SK-N-SH (cell line): ENCODE measurements around the gene SFRP5. TPM values are rescaled to one million over a fixed set of nuclear protein-coding genes. Genes with fewer than 3 reads are reported as not detected.

Experiments used
- CTCF ChIA-PET: fragments of 300-600, 350-600 bp; formaldehyde crosslinking; extraction: SDS; loops from one replicate; lab custom pipeline; 2021; lab: Yijun Ruan, JAX
- POLR2A ChIA-PET: fragments of 350-600 bp; sonication (Branson Sonifier 250); formaldehyde crosslinking; extraction: SDS; loops from one replicate; lab custom pipeline; 2020; ENCODE audit warnings: antibody characterized with exemption, inconsistent platforms; lab: Yijun Ruan, JAX
- DNase-seq: peaks from one replicate; pipeline ENCODE4 v3.0.0; 2012
- H2AFZ ChIP-seq: fragments of 200-600 bp; sonication (generic); 2 replicates; pipeline ENCODE4 v1.8.1; 2016; ENCODE audit warnings: antibody characterized with exemption, mild to moderate bottlenecking, low read depth
- H3F3A ChIP-seq: fragments of 200-600 bp; sonication (generic); replicated peaks from 2 replicates; pipeline ENCODE3; 2016; ENCODE audit warnings: antibody characterized with exemption, mild to moderate bottlenecking; ENCODE audit not compliant: insufficient read depth
- H3K27ac ChIP-seq, 2 experiments: fragments of 200-500 bp in 1 of 2; fragments of 200-600 bp in 1 of 2; sonication (Bioruptor generic) in 1 of 2; sonication (generic), shearing (Covaris generic) in 1 of 2; 2 replicates each; pipeline versions ENCODE4 v1.5.1 to v1.6.1; 2014 to 2016; ENCODE audit warnings: low read depth in 2 of 2, inconsistent platforms in 1 of 2, low read length in 1 of 2, mild to moderate bottlenecking in 1 of 2, mixed read lengths in 1 of 2
- H3K27me3 ChIP-seq: fragments of 200-600 bp; sonication (generic), shearing (Covaris generic); 2 replicates; pipeline ENCODE4 v1.6.1; 2016; ENCODE audit warnings: mixed run types; ENCODE audit not compliant: insufficient read depth
- H3K36me3 ChIP-seq, 2 experiments: fragments of 200-500 bp in 1 of 2; fragments of 200-600 bp in 1 of 2; sonication (Bioruptor generic) in 1 of 2; sonication (generic) in 1 of 2; replicated peaks in 1 of 2; 2 replicates each; pipeline versions ENCODE3 to v1.5.1; 2014 to 2016; ENCODE audit warnings: low read length in 1 of 2, mild to moderate bottlenecking in 1 of 2; ENCODE audit not compliant: insufficient read depth in 2 of 2, control insufficient read depth in 1 of 2
- H3K4me1 ChIP-seq, 2 experiments: fragments of 200-500 bp in 1 of 2; fragments of 200-600 bp in 1 of 2; sonication (Bioruptor generic) in 1 of 2; sonication (generic), shearing (Covaris generic) in 1 of 2; 2 replicates each; pipeline versions ENCODE4 v1.5.1 to v1.6.1; 2014 to 2016; ENCODE audit warnings: low read depth in 1 of 2, low read length in 1 of 2, mixed run types in 1 of 2; ENCODE audit not compliant: insufficient read depth in 2 of 2, control insufficient read depth in 1 of 2
- H3K4me2 ChIP-seq: fragments of 200-600 bp; sonication (generic), shearing (Covaris generic); 2 replicates; pipeline ENCODE4 v1.6.1; 2017; ENCODE audit warnings: mixed run types
- H3K4me3 ChIP-seq, 2 experiments: fragments of 200-500 bp in 1 of 2; fragments of 200-600 bp in 1 of 2; sonication (Bioruptor generic) in 1 of 2; sonication (generic), shearing (Covaris generic) in 1 of 2; 2 replicates each; pipeline versions ENCODE4 v1.5.1 to v1.8.1; 2014 to 2016; ENCODE audit warnings: low read depth in 2 of 2, inconsistent platforms in 1 of 2, low read length in 1 of 2, mild to moderate bottlenecking in 1 of 2, mixed read lengths in 1 of 2, moderate library complexity in 1 of 2
- H3K79me2 ChIP-seq: fragments of 200-600 bp; sonication (generic); 2 replicates; pipeline ENCODE4 v1.8.1; 2017; ENCODE audit warnings: mild to moderate bottlenecking; ENCODE audit not compliant: insufficient read depth
- H3K9ac ChIP-seq: fragments of 200-600 bp; sonication (generic); 2 replicates; pipeline ENCODE4 v1.6.1; 2017; ENCODE audit warnings: mixed run types
- H3K9me2 ChIP-seq: fragments of 200-600 bp; sonication (generic); 2 replicates; pipeline ENCODE4 v1.6.1; 2017; ENCODE audit warnings: mixed run types
- H3K9me3 ChIP-seq: fragments of 200-600 bp; sonication (generic); 2 replicates; pipeline ENCODE4 v1.6.1; 2017; ENCODE audit warnings: mixed run types, mild to moderate bottlenecking, moderate library complexity
- H4K20me1 ChIP-seq: fragments of 200-600 bp; sonication (generic); 2 replicates; pipeline ENCODE4 v1.6.1; 2017; ENCODE audit warnings: mild to moderate bottlenecking, mixed run types; ENCODE audit not compliant: insufficient read depth
- FOSL2 ChIP-seq: IDR thresholded peaks from 2 replicates; pipeline ENCODE4 v1.4.0; 2012; ENCODE audit warnings: low read depth, mild to moderate bottlenecking, moderate library complexity, borderline replicate concordance
- FOXM1 ChIP-seq: IDR thresholded peaks from 2 replicates; pipeline ENCODE4 v1.4.0; 2012; ENCODE audit warnings: low read depth, mild to moderate bottlenecking
- JUND ChIP-seq: IDR thresholded peaks from 2 replicates; pipeline ENCODE4 v1.4.0; 2012
- MEF2A ChIP-seq: IDR thresholded peaks from 2 replicates; pipeline ENCODE4 v1.4.0; 2012; ENCODE audit warnings: low read depth, borderline replicate concordance
- MXI1 ChIP-seq: IDR thresholded peaks from 2 replicates; pipeline ENCODE4 v1.6.1; 2012; ENCODE audit warnings: mild to moderate bottlenecking, low read depth, low read length, improper control_type of control experiment
- RAD21 ChIP-seq: IDR thresholded peaks from 2 replicates; pipeline ENCODE4 v1.6.1; 2012; ENCODE audit warnings: mild to moderate bottlenecking, low read length
- RXRA ChIP-seq: IDR thresholded peaks from 2 replicates; pipeline ENCODE4 v1.4.0; 2012; ENCODE audit warnings: low read depth, mild to moderate bottlenecking, borderline replicate concordance
- TAF1 ChIP-seq: IDR thresholded peaks from 2 replicates; pipeline ENCODE4 v1.6.1; 2012; ENCODE audit warnings: low read depth, mild to moderate bottlenecking, low read length, moderate library complexity, borderline replicate concordance
- TEAD4 ChIP-seq: IDR thresholded peaks from 2 replicates; pipeline ENCODE4 v1.4.0; 2012; ENCODE audit warnings: mild to moderate bottlenecking, borderline replicate concordance; ENCODE audit not compliant: insufficient read depth
- YY1 ChIP-seq: IDR thresholded peaks from 2 replicates; pipeline ENCODE4 v1.4.0; 2012; ENCODE audit warnings: low read depth, mild to moderate bottlenecking
- WGBS: methylation state at CpG from one replicate; pipeline ENCODE4 v1.1.6; 2017; ENCODE audit warnings: low lambda C conversion rate; 5-methylcytosine and 5-hydroxymethylcytosine counted together
- polyA plus RNA-seq, 3 experiments: library from polyadenylated mRNA; depleted of rRNA; stranded (reverse); fragments of >200 nt; gene quantifications; 2 replicates each; pipeline ENCODE4 v1.2.3, GENCODE V29; 2012
- TF ChIP-seq, protein P1 (sequence below): IDR thresholded peaks from 2 replicates; pipeline ENCODE4 v1.4.0; 2012; ENCODE audit warnings: low read depth
- TF ChIP-seq, protein P2 (sequence below): fragments of 150-350 bp; IDR thresholded peaks from 2 replicates; pipeline ENCODE4 v1.6.1; 2016; ENCODE audit warnings: mild to moderate bottlenecking, low read depth, low read length
- TF ChIP-seq, protein P3 (sequence below): IDR thresholded peaks from 2 replicates; pipeline ENCODE4 v1.4.0; 2012; ENCODE audit warnings: low read depth, borderline replicate concordance
- TF ChIP-seq, protein P4 (sequence below): IDR thresholded peaks from 2 replicates; pipeline ENCODE4; 2012
- TF ChIP-seq, protein P5 (sequence below): IDR thresholded peaks from 2 replicates; pipeline ENCODE4 v1.4.0; 2012; ENCODE audit warnings: low read depth, borderline replicate concordance

The SFRP5 gene
- polyA plus RNA-seq, 1 of the 3 experiments (the other 2 are of a cell fraction), result not detected

DNA sequence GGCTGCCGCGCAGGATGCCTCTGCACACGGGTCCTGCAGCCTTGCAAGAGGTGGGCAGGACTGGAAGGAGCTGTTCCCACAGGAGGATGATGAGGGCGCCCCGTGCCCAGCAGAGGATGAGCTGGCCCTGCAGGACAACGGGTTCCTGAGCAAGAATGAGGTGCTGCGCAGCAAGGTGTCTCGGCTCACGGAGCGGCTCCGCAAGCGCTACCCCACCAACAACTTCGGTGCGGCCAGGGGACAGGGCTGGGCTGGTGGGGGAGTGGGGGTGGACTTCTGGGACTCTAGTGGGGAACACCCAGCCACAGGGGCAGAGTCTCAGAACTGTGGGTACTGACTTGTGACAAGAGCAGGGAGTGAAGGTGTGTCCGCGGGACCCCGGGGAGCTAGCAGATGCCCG, 18.8 kb downstream of the SFRP5 start:
- Histone ChIP-seq H4K20me1 (no peaks in the 10 kb centered on the region), H3K9me2 (no peaks in the 10 kb centered on the region), H2AFZ (no peak overlapping the region), H3K4me2 (no peak overlapping the region), H3K4me1 (peaks cover 0 to 4% of the 10 kb centered on the region in 2 experiments; a peak in 1 of 4 replicates), H3K36me3 (peaks cover 42 to 93% of the 10 kb centered on the region in 2 experiments), H3K79me2 (no peaks in the 10 kb centered on the region; the same call in 1 of the 2 replicates), H3F3A (no peaks in the 10 kb centered on the region), H3K4me3 (no peak overlapping the region), H3K9me3 (no peaks in the 10 kb centered on the region), H3K27me3 (no peaks in the 10 kb centered on the region), H3K27ac (no peak overlapping the region), H3K9ac (no peak overlapping the region)
- ChIA-PET CTCF (interaction anchor here (1.4 to 4.5 kb wide), 4 partner anchors 11 to 162 kb away, joined by 3 to 22 read pairs (median 6); no protein-coding TSS in a partner anchor), POLR2A (interaction anchor here (1.1 kb wide), 1 partner anchor 8 kb away, joined by 4 read pairs; no protein-coding TSS in a partner anchor)
- TF ChIP-seq, protein P1, sequence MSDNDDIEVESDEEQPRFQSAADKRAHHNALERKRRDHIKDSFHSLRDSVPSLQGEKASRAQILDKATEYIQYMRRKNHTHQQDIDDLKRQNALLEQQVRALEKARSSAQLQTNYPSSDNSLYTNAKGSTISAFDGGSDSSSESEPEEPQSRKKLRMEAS, result no peak
- no peak for TF ChIP-seq RAD21
- TF ChIP-seq, protein P2, sequence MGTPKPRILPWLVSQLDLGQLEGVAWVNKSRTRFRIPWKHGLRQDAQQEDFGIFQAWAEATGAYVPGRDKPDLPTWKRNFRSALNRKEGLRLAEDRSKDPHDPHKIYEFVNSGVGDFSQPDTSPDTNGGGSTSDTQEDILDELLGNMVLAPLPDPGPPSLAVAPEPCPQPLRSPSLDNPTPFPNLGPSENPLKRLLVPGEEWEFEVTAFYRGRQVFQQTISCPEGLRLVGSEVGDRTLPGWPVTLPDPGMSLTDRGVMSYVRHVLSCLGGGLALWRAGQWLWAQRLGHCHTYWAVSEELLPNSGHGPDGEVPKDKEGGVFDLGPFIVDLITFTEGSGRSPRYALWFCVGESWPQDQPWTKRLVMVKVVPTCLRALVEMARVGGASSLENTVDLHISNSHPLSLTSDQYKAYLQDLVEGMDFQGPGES, result no peak
- no peak for TF ChIP-seq TEAD4
- no peak for TF ChIP-seq MEF2A
- TF ChIP-seq TAF1, result no peak
- TF ChIP-seq MXI1, result no peak
- no peak for TF ChIP-seq FOSL2
- TF ChIP-seq, protein P3, sequence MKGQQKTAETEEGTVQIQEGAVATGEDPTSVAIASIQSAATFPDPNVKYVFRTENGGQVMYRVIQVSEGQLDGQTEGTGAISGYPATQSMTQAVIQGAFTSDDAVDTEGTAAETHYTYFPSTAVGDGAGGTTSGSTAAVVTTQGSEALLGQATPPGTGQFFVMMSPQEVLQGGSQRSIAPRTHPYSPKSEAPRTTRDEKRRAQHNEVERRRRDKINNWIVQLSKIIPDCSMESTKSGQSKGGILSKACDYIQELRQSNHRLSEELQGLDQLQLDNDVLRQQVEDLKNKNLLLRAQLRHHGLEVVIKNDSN, result no peak
- TF ChIP-seq FOXM1, result no peak
- TF ChIP-seq YY1, result no peak
- TF ChIP-seq, protein P4, sequence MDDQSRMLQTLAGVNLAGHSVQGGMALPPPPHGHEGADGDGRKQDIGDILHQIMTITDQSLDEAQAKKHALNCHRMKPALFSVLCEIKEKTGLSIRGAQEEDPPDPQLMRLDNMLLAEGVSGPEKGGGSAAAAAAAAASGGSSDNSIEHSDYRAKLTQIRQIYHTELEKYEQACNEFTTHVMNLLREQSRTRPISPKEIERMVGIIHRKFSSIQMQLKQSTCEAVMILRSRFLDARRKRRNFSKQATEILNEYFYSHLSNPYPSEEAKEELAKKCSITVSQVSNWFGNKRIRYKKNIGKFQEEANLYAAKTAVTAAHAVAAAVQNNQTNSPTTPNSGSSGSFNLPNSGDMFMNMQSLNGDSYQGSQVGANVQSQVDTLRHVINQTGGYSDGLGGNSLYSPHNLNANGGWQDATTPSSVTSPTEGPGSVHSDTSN, result no peak
- TF ChIP-seq JUND, result no peak
- TF ChIP-seq, protein P5, sequence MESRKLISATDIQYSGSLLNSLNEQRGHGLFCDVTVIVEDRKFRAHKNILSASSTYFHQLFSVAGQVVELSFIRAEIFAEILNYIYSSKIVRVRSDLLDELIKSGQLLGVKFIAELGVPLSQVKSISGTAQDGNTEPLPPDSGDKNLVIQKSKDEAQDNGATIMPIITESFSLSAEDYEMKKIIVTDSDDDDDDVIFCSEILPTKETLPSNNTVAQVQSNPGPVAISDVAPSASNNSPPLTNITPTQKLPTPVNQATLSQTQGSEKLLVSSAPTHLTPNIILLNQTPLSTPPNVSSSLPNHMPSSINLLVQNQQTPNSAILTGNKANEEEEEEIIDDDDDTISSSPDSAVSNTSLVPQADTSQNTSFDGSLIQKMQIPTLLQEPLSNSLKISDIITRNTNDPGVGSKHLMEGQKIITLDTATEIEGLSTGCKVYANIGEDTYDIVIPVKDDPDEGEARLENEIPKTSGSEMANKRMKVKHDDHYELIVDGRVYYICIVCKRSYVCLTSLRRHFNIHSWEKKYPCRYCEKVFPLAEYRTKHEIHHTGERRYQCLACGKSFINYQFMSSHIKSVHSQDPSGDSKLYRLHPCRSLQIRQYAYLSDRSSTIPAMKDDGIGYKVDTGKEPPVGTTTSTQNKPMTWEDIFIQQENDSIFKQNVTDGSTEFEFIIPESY, result no peak
- TF ChIP-seq RXRA, result no peak
- no peak for DNase-seq
- WGBS, result 89% methylated on average over 10 of the region's 18 CpGs
